B cell (primary cell): ENCODE data around the gene TWIST2.

ENCODE experiments used
- CTCF ChIP-seq: fragments of 200-600 bp; IDR thresholded peaks from one replicate; pipeline ENCODE4 v1.8.0; 2022; ENCODE audit warnings: antibody characterized with exemption, mild to moderate bottlenecking
- EZH2 ChIP-seq: IDR thresholded peaks from 2 replicates; pipeline ENCODE4 v1.6.1; 2012; ENCODE audit warnings: borderline replicate concordance, low read depth, mild to moderate bottlenecking, moderate library complexity, low read length; ENCODE audit not compliant: insufficient read depth, poor library complexity, severe bottlenecking

- TF ChIP-seq CTCF (no peak), EZH2 (no peak)
Measured at GRCh38 chr2:238859636-238860347, 11.9 kb downstream of the TWIST2 start.
